NCI-H446 (cell line): Measurements from ENCODE around the gene RTF1.

Experiments used
- DNase-seq, 2 experiments: peaks; one replicate each; lab custom pipeline; 2025; lab: John Stamatoyannopoulos, UW

Gene RTF1

DNA sequence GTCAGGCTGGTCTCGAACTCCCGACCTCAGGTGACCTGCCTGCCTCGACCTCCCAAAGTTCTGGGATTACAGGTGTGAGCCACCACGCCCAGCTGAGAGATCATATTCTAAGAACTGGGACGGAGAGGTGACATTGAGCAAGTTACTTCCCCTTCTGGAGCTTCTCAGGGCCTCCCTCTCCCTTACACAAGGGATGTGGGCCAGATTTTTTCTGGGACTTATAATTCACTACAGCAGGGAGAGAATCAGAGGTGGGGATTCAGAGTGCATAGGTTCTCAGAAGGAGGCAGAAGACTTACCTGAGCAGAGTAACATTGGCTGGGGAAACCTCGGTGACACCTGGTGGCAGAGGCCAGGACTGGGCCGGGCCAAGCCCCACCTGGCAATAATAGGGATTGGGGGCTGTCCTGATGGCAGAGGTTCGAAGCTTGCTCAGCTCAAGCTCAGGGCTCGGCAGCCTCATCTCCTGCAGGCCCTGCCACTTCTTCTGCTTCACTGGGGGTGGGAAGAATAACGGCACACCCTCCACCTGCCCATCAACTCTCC is 90.0 kb downstream of the RTF1 start:
- DNase-seq = no peak

DNA sequence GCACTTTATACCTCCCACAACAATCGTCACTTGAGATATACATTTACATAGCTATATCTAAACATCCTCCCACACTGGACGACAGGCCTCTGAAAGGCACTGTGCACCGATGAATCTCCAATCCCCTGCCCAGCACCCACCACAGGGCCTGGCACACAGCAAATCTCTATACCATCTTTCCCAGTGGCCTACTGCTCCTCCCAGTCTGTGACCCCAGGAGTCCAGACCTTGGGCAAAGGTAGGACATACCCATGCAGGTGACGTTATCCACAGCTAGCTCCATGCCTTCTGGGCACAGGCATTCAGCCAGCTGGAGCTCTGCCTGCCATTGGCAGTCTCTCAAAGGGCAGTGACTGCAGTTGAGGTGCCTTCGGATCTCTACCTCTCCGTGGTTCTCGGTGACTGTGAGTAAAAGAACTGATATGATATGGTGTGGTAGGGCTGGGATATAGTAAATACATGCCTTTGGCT is 91.0 kb downstream of the RTF1 start:
- DNase-seq = no peak

DNA sequence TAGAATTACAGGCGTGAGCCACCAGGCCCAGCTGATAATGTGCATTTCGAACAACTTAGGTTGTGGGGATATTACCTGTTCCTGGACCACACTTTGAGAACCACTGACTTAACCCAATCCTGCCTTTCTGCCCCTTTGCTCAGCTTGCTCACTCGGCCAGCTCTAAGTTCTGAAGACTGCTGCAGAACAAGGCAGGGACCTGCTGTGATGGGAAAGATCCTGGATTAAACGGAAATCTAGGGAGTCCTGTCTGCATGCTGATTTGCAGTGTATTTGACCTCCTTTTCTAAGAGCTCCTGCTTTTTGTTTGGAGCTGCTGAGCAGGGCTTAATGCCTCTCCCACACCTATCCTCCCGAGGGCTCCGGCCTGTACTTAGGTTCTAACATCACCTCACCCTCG is 93.8 kb downstream of the RTF1 start:
- DNase-seq = no peak

DNA sequence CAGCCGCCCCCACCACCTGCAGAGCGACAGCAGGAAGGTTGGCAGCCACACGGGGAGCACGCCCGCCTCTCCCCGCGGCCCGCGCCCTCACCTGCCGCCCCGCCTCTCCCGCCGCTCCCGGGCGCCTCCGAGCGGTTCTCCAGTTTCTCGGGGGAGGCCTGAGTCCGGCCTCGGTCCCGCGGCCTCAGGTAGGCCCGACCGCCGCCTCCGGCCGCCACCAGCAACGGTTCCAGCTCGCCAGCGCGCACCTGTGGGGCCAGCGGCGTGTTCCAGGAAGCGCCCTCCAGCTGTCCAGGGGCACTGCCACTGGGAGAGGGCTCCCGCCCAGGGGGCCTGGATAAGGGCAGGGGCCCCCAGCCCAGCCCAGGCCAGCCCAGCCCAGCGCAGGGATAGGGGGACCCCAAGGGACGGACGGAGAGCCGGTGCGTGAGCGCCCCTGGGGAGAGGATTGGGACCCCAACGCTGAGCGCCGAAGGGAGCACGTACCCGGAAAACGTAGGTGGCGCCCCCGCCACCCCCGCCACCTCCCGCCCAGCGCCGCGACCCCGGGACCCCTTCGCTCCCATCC is 94.5 kb downstream of the RTF1 start:
- DNase-seq = no peak

DNA sequence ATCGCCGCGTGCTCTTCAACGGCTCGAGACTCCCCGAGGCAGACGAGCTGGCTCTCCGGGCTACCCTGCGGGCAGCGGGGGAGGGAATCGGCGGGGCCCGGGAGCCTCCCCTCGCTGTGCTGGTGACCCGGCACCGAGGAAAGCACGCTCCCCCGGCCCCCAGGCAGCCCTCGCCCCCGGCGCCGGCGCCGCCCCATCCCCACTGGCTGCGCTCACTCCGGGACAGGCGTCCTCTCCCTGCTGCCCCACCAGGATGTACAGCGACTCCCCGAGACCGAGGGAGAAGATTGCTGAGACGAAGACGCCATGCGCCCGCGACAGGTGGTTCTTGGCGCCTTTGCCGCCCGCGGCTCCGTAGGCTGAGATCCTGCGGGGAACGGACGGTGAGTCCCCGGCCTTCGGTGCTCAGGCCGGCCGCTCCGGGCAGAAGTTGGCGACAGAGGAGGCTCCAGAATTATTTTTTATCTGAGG is 95.0 kb downstream of the RTF1 start:
- DNase-seq = no peak

DNA sequence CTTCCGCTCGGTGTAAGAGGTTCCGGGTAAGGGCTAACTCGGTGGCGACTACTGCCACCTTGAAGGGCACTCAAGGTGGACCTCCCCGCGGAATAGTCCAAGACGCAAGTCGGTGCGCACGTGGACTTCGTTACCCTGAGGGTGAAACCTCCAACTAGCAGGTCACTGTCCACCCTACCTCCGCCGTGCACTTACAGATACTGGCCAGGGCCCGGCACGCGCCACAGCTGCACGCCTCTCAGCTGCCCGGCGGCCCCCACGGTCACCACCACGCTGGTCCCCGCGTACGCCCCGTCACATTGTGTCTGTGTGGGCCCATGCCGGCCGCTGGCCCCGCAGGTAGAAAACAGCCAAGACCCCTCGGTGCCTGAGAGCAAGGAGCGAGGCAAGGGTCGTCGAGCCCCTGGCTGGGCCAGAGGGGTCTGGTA is 95.6 kb downstream of the RTF1 start:
- no peak for DNase-seq

DNA sequence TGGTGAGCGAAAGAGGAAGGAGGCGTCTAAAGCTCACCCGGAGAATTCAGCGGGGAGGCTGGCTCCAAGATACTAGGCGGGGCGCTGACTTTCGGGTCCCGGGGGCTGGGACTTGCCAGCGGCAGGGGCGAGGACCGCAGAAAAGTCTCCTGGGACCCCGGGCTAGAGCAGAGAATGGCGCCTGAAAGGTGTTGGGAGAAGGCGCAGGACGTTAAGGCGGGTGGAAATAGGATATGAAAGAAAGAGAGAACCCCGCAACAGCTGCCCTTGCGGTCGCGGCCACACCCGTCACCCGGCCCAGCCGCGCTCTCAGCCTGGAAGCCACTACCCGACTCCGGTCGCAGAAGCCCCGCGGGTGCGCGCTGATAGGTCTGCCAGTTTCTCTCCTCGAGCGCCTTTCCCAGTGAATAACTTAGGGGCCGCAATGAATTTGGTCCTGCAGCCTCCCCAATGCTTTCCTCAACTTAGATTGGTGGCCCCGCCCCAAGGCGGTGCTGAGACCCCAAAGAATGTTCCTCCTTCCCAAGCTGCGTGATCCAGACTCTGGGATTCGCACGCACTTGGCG is 96.1 kb downstream of the RTF1 start:
- DNase-seq = no peak

DNA sequence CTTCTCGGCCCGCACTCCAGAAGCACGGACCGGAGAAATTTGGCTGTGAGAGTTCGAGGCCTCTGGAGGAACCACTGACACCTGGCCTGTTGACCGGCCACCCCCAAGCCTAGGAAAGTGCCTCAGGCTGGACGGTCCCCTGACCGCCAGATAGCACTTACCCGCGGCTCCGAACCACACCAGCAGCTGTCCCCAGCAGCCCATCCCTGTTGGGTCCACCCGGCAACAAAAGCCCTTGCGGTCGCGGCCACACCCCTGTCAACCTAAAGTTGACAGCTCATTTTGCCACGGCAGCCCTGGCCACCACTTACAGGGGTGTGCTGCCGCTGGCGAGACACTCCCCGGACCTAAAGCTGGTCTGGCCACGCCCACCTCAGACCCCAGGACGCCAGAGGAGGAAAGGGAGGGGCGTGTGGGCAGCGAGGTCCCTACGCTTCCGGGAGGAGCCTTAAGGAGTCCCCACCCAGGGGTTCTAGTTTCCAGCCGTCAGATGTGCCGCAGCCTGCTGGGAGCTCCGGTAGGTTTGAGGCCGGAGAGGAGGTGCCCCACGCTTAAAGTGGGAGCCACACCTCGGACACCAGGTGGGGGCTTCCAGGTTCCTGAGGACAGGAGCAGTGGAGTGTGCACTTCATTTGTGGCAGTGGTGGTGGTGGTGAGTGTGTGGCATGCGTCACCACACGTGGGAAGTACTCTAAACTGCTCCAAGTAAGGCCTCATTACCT is 96.8 kb downstream of the RTF1 start, which contains the start of gene LTK:
Gene LTK (minus strand): TSS at position 322 of the 722 bp plus-strand sequence. CDS start 118 bp downstream, at position 204.
- no peak for DNase-seq

DNA sequence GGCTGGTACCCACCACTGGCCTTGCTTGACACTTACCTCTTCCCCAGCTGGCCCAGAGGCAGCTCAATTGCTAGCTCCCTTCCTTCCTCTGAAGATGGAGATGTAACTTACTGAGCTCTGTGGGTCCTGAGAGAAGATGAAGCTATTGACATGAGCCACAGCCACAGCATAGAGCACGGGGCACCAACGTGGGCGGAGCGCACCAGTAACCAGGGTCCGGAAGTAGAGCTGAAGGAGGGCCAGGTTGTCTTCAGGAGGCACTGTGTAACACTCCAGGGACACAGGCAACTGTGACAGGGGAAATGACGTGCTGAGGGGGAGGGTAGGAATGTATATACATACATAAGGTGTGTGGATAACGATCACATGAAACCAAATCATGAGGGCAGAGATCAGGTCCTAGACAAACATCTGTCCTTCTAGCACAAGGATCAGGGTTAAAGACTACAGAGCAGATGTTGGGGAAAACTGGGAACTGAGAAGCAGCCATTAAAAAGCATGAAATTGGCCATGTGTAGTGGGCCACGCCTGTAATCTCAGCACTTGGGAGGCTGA is 101.1 kb downstream of the RTF1 start:
- DNase-seq = no peak

DNA sequence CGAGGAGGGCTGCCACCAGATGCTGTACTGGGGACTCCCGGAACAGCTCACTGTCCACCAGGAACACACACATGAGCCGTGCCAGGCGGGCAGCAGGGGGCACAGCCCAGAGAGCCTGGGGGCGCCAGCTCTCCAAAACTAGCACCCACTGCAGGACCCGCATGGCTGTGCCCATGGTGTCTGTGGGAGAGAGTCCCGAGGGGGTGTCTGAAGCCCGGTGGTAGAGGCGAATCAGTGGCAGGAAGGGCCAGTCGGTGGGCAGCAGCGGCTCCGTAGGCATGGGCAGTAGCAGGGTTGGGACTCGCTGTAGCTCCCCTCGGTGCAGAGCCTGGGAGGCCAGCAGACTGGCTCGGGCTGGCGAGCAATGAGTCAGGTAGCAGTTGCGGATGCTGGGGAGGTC is 103.7 kb downstream of the RTF1 start:
- no peak for DNase-seq

DNA sequence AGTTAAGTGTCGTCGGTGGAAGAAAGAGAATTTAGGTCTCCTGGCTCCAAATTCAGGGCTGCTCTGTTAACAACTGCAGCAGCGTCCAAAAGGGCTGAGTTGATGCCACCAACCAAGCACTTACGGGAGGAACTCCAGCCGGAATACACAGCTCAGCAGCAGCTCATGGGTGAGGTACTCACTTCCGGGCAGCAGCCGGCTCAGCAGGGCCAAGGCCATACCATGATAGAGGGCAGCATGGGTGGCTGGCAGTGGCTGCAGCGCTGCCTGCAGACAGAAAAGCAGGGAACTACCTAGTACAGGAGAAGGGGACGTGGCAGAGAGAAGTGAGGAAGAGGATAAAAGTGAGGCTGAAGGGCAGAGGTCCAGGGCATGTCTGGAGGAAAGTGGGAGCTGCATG is 104.7 kb downstream of the RTF1 start:
- no peak for DNase-seq

DNA sequence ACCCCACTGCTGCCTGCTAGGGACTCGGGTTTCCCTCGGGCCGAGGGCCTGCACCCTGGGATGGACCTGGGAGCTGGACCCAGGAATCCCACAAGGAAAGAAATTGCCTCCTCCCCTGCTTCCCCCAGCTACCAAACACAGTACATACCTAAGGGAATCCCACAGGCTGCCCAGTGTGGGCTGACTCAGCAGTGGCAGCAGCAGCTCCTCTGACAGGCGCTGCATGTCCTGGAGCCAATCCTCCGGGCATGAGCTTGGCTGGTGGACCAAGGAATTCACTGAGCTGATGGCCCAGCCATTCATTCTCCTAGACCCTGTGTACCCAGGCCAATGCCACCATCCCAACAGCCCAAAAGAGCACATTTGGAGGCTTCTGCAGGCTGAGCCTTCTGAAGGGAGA is 106.2 kb downstream of the RTF1 start:
- DNase-seq = no peak

DNA sequence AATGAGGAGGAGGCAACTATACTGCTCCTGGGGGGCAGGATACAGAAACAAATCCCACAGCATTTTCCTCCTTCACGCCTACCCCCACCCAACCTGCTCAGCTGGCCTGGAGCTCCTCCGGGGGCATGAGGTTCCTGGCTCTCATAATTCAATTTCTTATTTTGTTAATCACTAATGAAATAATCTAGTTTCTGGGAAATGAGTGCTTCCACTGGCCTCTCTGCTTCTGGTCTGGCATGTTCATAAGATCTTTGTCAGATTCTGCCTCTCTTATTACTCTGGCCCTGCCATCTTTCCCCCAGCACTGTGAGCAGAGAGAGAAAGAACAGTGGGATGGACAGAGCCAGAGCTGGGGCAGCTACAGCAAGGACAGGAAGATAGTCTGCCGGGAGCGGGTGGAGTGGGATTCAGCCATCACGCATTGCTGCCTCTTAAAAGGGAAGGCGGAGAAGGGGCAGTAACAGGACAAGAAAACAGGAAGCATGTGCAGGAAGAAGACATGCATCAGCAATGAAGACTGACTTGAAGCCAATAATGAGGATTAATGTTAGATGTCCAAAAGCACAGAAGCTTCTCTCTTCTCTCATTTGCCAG is 113.6 kb downstream of the RTF1 start:
- DNase-seq = no peak
